Renal cortical epithelial cell (primary cell): ENCODE results near the gene OPRL1. TPM values are rescaled to one million over a fixed set of nuclear protein-coding genes. Genes with fewer than 3 reads are reported as not detected.

ENCODE experiments used
- DNase-seq: peaks from one replicate; pipeline ENCODE4 v3.0.0-alpha.2; 2011; ENCODE audit warnings: low read depth
- total RNA-seq: library from RNA; depleted of rRNA; stranded (reverse); fragments of >200 nt; gene quantifications from 2 replicates; pipeline ENCODE4 v1.2.3, GENCODE V29; 2014

The OPRL1 gene
- total RNA-seq, 1 donor from 2014 or later: 1.5 TPM

DNA sequence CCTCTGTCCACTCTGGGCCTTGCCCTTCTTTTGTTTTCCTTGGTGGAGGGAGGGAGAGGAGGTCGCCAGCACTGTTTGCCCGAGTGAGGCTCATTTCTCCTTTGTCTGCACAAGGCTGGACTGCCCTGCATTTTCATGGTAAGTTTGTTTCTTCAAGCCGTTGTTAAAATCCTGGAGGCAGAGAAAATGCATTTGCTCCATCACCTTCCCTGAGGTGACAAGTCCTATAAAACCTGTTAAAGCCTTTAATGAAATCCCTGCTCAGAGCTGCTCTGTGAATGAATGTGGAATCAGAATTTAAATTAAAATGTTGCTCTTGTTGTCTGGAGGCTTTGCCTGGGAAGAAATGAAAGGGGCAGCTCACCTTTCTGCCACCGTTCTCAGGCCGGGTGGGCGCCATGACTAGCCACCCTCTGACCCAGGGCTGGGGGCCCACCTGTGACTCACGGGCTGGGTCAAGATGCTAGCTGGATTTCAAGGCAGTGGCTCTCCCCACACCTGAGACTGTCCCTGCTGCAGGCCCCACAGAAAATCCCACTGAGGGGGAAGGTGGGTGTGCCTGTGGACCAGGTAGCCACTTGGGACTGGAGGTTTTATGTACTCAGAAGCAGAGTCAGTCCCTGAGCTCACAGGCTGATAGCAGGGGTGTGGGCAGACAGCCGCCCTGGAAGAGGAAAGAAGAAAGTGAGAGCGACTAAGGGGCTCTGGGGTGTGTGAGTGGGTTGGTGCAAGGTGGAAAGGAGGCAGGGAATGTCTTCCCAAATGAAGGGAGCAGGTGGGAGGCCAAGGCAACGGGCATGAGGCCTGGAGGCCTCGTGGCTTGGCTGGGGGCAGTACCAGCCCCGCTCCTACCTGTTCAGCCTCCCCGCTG lies 60.4 kb downstream of the OPRL1 start:
- DNase-seq: no peak

DNA sequence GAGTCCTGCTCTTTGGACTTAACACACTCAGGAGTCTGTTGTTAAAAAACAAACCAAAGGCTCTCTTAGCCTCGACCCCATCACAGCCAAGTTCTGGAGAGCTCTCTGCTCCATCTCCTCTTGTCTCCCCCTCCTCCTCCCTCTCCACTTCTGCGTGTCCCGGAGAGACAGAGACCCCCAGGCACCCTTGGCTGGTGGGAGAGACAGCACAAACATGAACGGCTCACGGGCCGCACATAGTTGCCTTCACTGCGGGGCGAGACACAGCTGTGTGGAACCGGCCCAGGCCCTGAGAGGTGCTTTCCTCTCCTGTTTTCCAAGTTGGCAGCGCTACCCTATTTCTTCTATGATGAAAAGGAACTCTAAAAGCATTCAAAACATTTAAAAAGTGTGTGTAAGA lies 61.1 kb downstream of the OPRL1 start:
- no peak for DNase-seq

GRCh38 chr20:64142590-64142989 lies 62.7 kb downstream of the OPRL1 start:
- no peak for DNase-seq

- no peak for DNase-seq
Observed at GRCh38 chr20:64143018-64143801, 63.3 kb downstream of the OPRL1 start.

DNA sequence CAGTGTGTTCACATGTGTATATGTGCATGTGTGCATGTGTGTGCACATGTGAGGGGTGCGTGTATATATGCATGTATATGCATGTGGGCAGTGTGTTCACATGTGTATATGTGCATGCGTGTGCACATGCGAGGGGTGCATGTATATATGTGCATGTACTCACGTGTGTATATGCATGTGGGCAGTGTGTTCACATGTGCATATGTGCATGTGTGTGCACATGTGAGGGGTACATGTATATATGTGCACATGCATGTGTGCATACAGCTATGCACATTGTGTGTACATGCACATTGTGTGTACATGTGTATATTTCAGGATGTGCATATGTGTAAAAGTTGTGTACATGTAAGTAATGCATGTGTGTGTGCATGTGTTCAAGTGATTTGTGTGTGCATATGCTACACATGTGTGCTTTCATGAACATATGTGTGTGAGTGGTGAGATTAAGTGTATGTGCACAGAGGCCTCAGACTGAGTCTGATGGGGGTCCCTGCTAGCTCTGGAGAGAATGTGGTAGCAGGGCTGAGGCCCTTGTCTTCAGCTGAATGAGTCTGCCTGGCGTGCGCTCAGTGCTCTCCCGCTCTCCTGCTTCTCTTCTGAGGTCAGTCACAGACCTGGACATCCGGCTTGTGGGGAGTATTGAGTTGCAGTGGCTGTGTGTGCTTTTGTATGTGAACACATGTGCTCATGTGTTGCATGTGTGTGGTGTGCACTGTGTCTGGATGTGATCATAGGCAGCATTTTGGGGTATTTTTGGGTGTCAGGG lies 64.4 kb downstream of the OPRL1 start:
- no peak for DNase-seq

DNA sequence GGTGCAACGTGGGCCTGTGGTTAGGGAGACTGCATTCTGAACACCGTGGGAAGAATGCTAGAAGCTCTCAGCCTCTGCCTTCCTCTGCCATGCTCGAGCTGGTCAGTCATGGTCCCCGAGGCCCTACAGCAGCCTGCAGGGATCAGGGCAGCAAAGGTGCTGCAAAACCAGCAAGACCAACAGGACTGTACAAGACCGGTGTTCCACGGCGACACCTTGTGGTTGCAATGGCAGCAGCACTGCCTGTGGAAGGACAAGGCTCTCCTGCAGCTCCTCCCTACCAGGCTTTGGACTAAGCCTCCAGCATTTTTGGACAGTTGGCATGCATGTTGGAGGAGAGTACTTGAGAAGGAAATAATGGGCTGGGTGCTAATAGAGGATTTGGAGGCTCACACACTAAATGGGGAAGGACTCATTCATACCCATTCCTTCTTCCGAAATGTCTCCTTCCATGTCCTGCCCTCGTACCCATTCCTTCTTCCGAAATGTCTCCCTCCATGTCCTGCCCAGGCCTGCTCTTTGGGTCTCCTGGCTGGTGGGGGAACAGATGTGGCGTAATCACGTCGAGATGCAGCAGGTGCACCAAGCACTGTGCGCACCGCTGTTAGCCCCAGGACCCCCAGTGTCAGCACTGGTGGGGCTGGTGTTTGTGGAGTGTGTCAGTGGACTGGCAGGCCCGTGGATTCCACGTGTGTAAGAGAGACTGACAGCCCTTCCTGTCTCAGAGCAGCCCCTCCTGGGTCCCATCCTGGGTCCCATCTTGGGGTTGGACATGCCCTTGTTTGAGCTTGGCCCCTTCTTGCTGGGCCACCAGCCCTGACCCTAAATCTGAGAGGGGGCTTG lies 65.8 kb downstream of the OPRL1 start:
- no peak for DNase-seq

DNA sequence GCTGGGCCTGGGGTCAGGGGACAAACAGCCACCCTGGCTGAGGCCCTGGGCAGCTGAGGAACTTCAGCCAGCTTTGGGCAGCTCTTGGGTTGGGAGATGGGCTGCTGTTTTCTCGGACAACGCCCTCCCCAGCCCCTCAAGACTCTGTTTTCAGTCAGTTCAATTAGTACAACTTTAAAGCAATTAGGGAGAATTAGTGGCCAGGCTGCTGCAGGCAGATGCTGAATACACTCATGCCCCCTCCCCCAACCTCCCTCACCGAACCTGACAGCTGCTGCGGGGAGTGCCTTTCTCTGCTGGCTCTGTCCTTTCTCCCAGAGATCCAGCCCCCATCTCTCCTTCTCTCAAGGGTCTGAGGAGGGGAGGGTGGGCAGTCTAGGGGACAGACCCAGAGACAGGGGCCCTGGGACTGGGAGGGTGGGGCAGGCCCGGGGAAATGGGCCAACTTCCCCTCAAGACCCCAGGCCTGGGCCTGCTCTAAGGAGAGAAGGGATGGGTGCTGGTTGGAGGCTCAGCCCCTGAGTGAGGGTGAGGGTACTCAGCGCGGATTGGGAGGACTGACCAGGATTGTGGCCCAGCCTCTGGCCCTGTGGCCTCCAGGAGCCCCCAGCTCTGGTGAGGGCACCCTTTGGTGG lies 66.5 kb downstream of the OPRL1 start:
- DNase-seq: no peak

DNA sequence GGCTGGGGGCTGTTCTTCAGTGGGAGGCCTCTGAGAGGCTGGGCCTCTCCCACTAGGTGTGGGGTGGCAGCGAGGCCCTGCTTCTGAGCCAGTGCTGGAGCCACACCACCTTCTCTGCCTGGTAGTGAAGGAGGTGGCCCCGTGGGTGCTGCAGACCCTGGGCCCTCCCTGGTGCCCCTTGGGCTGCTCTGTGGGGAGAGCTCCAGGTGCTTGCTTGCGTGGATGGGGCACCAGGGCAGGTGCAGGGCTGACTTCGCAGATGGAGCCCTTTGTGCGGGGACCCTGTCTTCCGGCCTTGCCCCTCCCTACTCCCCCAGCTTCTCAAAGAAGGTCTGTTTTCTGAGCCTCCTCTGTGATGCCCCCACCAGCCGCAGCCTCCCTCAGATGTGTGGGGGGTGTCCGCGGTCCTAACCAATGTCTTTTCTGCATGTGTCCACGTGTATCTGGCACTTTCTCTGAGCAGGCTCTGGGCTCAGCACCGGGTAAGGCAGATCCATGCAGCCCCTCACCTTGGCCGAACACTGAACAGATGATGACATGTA lies 67.1 kb downstream of the OPRL1 start:
- DNase-seq: no peak

DNA sequence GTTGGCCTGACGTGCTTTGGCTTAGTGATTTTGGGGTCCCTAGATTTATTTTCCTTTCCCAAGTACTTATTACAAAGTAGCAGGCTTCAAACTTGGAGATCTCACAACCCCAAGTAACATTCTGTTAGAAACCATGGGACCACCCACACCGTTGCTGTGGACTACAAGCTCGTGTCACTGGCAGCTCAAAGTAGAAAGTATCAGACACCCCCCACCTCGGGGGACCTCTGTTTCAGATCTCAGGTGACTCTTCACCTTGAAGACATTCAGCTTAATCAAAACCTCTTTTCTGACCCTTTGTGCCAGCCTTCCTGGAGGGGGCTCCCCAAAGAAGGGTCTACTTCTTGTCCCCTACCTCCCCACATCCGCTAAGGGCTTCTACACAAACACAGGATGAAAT lies 68.7 kb downstream of the OPRL1 start:
- no peak for DNase-seq

GRCh38 chr20:64149141-64149540 lies 69.3 kb downstream of the OPRL1 start:
- DNase-seq: no peak

GRCh38 chr20:64149809-64150560 lies 70.1 kb downstream of the OPRL1 start:
- DNase-seq: no peak

Other genes with a start within 250 kb of the OPRL1 start
- gene ZBTB46, start 248.8 kb upstream of the OPRL1 start, total RNA-seq: 3.5 and 5.4 TPM in 2 replicates
- not detected in 2 replicates for gene ABHD16B, start 218.6 kb upstream of the OPRL1 start, total RNA-seq
- 154 and 158 TPM in 2 replicates for gene TPD52L2, start 214.8 kb upstream of the OPRL1 start, total RNA-seq
- 82.6 and 91.0 TPM in 2 replicates for gene DNAJC5, start 185.0 kb upstream of the OPRL1 start, total RNA-seq
- 20.3 and 27.8 TPM in 2 replicates for gene UCKL1, start 123.7 kb upstream of the OPRL1 start, total RNA-seq
- gene ZNF512B, start 110.2 kb upstream of the OPRL1 start, total RNA-seq: 5.0 and 13.0 TPM in 2 replicates
- gene SAMD10, start 100.4 kb upstream of the OPRL1 start, total RNA-seq: 1.4 and 5.4 TPM in 2 replicates
- gene PRPF6, start 99.0 kb upstream of the OPRL1 start, total RNA-seq: 66.0 and 94.5 TPM in 2 replicates
- 0.45 TPM in 1 of 2 replicates, not detected in the other for gene C20orf204, start 43.9 kb upstream of the OPRL1 start, total RNA-seq
- gene SOX18, start 30.4 kb upstream of the OPRL1 start, total RNA-seq: 0.05 and 0.17 TPM in 2 replicates
- gene TCEA2, start 16.9 kb upstream of the OPRL1 start, total RNA-seq: 15.3 and 21.8 TPM in 2 replicates
- 10.5 and 12.2 TPM in 2 replicates for gene RGS19, start 564 bp upstream of the OPRL1 start, total RNA-seq
- not detected in 2 replicates for gene LKAAEAR1, start 4.3 kb downstream of the OPRL1 start, total RNA-seq
- gene NPBWR2, start 27.5 kb downstream of the OPRL1 start, total RNA-seq: not detected in 2 replicates
- gene MYT1, start 84.4 kb downstream of the OPRL1 start, total RNA-seq: under 0.01 and 0.17 TPM in 2 replicates
- 29.3 and 53.7 TPM in 2 replicates for gene PCMTD2, start 175.7 kb downstream of the OPRL1 start, total RNA-seq